GM19025 (cell line): ENCODE data around the gene SLC1A7.
"Not testable (repeated sequence)": the region's sequence is repeated elsewhere in the genome, so short reads cannot be mapped to it uniquely, and the experiment has no call there.

ENCODE experiments used
- ATAC-seq: cut with Tn5 transposase; IDR thresholded peaks from one replicate; pipeline ENCODE4 v1.9.1; 2021; ENCODE audit warnings: mild to moderate bottlenecking, low read depth, moderate library complexity; ENCODE audit not compliant: unreplicated experiment

Gene SLC1A7

DNA sequence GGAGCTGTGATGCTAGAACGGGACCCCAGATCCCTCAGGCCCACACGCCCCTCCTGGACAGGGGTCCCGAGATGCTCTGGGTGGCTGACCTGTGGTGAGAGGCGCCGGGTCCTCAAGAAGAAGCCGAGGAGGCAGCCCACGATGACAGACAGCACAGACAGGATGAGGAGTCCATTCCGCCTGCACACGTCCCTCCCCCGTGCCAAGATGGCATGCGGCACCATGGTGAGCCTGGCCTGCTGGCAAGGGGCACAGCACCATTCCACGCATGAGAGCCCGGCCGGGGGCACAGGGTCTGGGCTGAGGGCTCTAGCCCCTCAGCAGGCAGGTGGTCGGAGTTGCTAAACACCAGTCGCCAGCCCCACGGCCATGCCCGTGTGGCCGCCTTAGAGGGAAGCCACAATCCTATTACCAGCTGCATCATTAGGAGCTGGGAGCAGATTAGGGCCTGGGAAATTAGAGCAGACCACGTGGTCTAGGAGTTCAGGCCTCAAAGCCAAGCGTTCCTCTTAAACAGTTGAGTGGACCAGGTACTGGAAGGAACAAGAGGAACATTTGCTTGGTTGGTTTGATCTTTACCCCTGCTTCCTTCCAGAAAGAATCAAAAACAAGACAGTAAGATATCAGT, at the start of gene SLC1A7:
TSS of gene SLC1A7 (minus strand) at position 413 of the 628 bp plus-strand sequence. CDS start at position 224, 189 bp downstream.
- no peak for ATAC-seq

DNA sequence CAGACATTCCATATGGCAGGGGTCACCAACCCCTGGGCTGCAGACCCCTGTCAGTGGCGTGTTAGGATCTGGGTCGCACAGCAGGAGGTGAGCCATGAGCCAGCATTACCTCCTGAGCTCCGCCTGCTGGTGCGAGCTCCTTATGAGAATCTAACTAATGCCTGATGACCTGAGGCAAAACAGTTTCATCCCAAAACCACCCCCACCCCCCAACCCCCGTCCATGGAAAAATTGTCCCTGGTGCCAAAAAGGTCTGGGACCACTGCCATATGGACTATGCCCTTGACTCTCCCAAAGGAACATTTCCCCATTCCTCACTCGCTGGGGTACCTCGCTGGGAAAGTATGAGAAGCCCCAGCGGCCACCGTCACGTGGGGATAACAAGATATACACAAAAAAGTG, 47.8 kb upstream of the SLC1A7 start:
- ATAC-seq: no peak

DNA sequence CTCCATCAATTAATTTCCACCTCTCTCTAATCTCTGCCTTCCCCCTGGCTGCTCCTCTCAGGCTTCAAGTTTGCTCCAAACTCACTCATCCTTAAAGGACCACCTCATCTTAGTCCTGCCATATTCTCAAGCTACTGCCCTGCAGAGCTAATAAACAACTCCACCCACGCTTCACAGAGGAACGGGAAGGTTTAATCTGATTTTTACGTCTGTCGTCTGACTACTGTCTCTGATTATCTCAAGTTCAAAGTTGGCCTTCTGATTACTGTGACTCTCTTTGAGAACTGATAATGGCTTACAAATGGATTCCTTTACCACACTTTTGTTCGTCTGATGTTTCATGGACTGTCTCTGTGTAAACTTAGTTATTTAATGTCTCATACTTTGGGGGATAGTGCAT, 46.6 kb upstream of the SLC1A7 start:
- no peak for ATAC-seq

DNA sequence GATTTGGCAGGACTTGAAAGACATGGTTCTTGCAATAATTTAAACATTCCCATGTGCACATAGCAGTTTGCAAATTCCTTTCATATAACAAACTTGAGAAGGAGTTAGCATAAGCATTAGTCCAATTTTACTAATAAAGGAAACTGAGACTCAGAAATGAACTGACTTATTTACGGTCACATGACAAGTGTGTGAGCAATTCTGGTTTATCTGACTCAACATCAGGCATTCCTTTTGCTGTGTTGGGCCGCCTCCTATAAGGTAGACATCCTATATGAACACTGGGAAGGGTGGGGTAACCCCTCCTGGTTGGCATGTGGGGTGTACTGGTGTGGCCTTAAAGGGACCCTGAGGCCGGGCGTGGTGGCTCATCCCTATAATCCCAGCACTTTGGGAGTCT, 45.7 kb upstream of the SLC1A7 start:
- no peak for ATAC-seq

DNA sequence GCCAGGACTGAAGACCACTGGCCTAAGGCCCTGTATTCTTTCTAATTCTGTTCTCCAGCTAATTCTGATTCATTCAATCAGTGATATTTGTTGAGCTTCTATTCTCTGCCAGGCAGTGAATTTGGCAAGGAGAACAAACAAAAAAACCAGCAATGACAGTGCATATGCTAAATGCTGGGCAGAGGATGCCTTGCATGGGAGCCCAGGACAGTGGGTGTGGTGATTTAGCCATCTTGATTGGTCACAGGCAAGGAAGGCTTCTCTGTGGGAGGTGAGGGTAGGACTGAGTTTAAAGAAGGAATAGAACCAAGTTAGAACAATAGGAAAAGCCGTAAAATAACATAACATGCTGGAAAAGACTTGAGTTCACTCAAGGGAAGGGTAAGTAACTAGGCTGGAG, 45.0 kb upstream of the SLC1A7 start:
- ATAC-seq: no peak

DNA sequence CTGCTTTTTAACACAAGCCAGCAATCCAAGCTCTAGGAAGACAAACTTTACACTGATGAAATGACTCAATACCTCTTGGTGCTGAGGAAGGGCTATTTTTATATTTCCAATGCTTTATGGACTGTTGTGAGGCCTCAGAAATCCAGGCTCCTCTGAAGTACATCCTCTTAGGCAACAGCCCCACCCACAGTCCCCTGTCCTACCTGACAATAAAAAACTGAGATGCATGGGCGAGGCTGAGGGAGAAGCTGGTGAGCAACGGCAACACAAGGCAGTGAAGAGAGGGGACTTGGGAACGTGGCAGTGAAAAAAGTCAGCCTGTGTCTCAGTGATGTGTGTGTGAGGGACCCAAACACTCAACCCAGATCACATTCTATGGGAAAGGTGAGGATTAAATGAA, 44.1 kb upstream of the SLC1A7 start:
- ATAC-seq: no peak

DNA sequence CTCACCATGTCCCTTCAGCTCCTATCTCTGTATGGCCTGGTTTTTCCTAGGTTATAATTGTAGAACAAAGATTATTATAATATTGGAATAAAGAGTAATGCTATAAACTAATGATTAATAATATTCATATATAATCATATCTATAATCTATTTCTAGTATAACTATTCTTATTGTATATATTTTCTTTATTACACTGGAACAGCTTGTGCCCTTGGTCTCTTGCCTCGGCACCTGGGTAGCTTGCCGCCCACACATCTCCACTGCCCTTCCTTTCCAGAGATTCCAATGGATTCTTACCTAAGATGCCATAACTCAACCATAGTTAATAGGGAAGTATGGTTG, 43.5 kb upstream of the SLC1A7 start:
- not testable (repeated sequence) for ATAC-seq

DNA sequence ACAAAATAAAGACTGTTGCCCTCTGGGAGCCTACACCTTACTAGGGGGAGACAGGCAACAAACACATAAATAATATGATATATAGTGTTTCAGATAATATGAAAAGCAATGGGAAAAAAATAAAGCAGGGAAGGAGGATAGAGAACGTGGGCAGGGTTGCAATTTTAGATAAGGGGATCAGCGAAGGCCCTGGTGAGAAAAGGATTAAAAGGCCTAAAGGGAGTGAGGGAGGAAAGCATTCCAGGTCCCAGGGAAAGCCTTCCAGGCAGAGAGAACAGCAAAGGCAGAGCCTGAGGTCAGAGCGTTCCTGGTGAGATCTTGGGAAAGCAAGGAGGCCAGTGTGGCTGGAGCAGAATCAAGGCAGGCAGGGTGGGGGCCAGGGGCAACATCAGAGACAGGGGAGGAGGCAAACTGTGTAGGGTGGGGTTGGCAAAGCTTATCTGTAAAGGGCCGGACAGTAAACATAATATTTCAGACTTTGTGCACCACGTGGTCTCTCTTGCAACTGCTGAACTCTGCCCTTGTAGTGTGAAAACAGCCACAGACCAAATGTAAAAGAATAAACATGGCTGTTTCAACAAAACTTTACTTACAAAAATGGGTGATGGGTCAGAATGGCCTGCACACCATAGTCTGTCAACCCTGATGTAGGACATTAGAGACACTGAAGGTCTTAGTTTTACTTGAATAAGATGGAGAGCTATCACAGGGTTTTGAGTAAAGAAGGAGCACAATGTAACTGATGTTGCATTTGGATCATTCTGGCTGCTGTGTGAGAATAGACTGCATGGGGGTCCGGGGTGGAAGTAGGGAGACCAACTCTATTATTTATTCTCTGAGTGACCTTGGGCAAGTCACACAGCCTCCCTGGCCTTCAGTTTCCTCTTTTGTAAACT, 40.9 kb upstream of the SLC1A7 start:
- ATAC-seq: no peak

DNA sequence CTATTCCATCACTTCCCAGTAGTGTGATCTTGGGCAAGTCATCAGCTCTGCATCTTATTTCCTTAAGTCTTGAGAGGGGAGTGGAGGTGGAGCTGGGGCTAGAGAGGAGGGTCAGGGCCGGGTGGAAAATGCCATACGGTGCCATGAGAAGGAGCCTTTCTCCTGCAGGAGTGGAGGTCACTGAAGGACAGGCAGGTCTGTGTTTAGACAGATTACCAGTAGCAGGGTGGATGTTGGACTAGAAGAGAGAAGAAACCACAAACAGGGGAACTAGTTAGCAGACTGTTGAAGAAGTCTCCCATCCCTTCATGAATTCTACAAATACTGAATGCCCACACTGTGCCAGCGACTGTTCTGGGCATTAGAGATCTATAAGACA, 40.3 kb upstream of the SLC1A7 start:
- ATAC-seq: no peak

DNA sequence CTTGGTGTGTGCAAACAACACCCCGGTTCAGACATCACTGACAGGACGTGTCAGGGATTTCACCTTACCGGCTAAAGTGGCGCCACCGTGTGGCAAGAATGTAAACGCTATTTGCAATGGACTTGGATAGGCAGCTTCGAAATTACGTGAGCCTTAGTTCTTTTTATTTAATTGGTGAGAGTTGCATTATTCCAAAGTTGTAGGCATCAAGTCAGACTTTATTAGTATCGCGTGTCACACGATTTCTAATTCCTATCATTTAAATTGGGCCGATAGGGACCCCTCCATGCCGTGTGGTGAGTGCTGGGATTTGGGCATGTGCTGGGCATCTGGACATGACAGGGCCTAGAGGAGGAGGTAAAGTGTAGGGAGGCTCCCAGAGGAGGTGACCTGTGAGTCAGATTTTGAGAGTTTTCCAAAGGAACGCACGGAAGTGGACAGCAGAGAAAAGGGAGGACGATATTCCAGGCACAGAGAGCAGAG, 39.7 kb upstream of the SLC1A7 start:
- ATAC-seq: no peak

DNA sequence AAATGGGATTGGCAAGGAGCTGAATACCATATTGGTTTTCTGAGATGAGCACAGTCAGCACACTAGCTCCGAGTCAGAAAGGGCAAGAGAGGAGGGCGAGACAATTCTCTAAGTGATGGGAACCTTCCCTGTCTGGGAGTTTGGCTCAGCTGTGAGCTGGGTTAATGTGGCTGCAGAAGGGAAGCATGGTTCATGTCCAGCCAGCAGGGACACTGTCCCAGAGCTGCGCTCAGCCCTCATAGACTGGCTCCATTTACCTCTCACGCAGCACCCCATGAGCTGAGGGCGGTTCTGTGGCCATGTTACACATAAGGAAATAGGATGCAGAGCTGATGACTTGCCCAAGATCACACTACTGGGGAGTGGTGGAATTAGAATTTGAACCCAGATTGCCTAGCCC, 38.5 kb upstream of the SLC1A7 start:
- no peak for ATAC-seq

DNA sequence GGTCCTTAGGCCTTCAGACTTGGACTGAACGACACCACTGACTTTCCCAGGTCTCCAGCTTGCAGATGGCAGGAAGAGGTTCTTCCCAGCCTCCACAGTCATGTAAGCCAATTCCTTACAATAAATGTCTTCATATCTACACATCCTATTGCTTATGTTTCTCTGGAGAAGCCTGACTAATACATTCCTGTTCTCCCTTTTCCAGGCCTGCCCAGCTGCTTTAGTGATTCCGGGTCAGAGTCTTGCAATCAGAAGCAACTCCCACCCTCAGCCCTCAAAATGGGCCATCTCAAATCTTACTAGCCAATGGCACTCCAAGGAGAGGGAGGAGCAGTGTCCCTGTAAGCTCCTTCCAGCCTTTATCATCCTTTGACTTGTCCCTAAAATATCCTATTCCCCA, 37.8 kb upstream of the SLC1A7 start:
- no peak for ATAC-seq

DNA sequence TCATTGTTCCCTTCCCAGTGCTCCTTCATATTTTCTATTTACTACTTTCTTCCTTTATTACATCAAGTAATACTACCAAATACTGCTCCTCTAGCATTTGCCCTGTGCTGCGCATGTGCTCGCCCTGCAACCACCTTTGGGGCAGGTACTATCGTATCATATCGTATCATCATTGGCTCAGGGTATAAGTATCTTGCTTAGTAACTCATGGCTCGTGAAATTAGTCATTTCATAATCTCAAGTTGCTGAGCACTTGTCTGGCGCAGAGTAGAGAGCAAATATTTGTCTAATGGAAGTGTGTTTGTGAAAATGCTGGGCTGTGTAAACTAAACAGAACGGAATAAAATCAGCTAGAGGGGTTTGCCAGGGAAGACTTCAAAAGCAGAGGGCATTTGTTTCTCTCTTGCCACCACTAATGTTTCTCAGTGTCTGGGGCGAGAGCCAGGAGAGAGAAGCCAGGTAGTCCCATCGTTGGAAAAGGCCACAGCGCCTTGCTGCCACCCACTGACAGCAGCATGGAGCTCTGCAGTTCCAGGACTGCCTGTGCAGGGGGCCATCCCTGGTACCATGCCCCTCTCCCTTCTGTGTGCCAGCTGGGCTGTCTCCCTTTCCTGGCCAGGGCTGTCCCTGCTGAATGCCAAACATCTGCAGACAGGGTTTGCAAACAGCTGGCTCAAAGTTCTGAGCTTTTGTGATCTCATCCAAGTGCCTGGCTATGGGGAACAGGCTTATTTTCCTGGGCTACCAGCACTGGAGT, 34.2 kb upstream of the SLC1A7 start:
- ATAC-seq: no peak

DNA sequence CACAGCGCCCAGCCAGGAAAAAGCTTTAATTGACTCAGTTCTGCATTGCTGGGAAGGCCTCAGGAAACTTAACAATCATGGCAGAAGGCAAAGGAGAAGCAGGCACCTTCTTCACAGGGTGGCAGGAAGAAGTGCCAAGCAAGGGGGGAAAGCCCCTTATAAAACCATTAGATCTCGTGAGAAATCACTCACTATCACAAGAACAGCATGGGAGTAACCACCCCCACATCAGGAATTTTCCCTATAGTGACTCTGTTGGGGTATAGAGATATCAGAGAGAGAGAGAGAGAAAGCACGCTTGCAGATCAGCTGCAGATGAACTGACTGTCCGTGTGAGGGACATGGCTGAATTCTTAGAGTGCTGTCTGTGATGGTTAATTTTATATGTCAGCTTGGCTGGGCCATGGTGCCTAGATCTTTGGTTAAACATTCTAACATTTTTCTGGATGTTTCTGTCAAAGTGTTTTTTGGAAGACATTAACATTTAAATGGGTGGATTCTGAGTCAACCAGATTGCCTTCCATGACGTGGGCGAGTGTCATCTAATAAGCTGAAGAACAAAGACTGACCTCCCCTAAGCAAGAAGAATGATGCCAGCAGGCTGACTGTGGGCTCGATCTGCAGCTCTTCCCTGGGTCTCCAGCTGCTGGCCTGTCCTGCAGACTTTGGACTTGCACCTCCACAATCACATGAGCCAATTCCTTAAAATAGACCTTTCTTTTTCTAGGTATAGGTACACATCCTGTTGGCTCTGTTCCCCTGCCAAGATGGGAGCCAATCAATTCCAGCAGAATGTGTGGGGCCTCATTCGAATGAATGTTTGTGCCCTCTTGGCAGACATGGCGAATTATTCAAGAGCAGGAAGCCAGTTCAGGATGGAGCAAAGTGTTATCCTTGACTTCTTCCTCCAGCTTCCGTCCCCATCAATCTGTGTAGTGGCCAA, 32.8 kb upstream of the SLC1A7 start:
- no peak for ATAC-seq

DNA sequence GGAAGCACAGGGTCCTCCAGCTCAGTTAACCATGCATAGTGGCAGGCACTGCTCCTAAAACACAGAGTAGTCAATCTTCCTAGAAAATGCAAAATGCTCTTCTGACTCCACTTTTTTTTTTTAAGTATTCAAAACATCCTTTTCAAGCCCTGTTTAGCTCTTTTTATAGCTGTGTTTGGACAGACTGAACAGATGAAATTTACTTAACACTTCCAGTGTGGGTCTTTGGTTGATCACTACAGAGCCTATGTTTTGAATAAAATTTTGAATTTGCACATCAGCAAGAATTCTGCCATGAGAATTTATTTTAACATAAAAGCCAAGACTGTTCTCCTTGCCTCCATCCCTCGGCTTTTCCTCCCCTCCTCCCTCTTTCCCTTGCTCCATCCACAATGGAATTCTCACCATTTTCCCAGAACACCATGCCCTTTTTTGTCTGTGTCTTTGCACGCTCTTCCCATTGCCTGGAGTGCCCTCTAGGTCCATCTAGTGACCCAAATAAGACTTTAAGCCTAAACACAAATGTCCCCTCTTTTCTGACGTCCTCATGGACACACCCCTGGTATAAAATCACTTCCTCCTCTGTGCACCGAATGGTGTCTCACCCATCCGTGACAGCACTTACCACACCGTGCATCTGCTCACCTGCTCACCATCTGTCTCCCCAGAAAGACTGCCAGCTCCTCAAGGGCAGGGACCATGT, 30.1 kb upstream of the SLC1A7 start:
- ATAC-seq: no peak

DNA sequence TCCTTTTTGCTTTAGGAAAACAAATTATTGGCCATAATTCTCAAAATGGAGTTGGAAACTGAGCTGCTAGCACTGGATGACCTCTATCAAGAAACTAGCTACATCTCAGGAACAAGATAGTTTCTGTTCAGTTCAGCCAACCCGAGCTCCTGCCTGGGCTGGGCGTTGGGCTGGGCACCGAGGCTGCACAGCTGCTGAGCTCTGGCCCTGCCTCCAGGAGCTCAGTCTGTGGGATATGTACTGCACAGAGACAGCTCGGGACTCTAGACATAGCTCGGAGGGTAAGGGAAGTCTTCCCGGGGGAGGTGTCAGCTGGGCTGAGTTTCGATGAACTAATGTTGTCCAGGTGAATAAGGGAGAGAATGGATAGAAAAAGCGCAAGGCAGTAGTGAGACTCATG, 24.5 kb upstream of the SLC1A7 start:
- ATAC-seq: no peak

DNA sequence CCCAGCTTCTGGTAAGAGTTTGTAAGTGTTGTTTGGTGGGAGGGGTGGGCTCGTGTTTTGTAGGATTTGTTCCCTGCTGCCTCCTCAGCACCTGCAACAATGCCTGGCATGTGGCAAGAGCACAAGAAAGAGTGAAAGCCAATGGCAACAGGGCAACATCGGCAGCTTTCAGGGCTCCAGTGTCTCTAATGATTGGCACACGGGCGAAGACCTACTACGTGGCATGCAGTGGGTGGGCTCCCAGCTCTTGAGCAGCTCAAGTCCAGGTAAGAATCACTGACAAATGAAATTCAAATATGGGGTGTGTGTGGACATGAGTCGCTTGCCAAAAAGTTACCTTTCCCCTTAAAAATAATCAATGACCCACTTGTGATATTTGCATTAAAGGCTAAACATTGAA, 23.9 kb upstream of the SLC1A7 start:
- ATAC-seq: no peak

DNA sequence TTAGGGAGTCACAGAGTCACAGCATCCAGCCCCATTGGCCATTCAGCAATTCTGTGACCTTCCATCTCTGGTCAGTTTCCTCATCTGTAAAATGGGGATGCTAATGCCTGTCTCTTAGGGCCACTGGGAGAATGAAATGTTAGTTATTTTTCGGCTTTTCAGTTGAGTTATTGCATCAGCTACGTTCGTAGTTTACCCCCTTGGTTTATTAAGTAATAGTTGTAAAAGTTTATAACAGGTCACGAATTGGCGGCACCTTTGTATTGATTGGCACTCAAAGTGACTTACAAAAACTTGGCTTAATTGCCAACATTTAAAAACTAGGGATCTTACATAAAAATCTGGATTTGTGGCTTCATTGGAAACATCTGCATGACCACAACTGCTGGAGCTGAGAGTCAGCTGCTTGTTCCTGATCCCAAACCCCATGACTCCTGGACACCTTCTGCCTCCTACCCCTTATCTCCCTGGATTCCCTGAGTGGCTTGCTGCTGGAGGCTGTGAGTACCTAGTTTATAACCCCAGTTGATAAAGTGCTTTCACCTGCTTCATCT, 23.0 kb upstream of the SLC1A7 start:
- no peak for ATAC-seq

DNA sequence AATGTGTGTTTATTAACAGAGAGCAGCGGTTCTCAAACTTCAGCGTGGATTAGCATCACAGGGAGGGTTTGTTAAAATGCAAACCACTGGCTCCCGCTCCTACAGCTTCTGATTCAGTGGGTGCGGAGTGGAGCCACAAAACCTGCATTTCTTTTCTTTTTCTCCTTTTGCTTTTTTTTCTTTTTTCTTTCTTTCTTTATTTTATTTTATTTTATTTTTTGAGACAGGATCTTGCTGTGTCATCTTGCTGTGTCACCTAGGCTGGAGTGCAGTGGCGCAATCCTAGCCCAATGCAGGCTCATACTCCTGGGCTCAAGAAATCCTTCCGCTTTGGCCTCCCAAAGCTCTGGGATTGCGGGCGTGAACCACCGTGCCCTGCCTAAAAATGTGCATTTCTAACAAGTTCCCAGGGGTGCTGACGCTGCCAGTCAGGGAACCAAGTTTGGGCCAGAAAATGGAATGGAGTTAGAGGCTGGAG, 20.9 kb upstream of the SLC1A7 start:
- no peak for ATAC-seq
